BLaER1 treated with 17β-estradiol and CSF1 and Interleukin-3, amounts not matched to agents 10 nM and 100 nM (cell line): ENCODE data around the gene CSF2.
A peak's percentile ranks its signal among the peaks of the same experiment; 100 is the strongest.

ENCODE experiments used
- H3K27ac ChIP-seq, 11 experiments: shearing (Covaris generic); formaldehyde crosslinking; 2 replicates each; pipeline ENCODE4 v1.8.1; 2022
- H3K27me3 ChIP-seq, 11 experiments: shearing (Covaris generic); formaldehyde crosslinking; 2 replicates each; pipeline ENCODE4 v1.8.1; 2022
- H3K36me3 ChIP-seq, 11 experiments: shearing (Covaris generic); formaldehyde crosslinking; 2 replicates each; pipeline ENCODE4 v1.8.1; 2022
- H3K4me1 ChIP-seq, 10 experiments: shearing (Covaris generic); formaldehyde crosslinking; 2 replicates each; pipeline ENCODE4 v1.8.1; 2022
- H3K4me2 ChIP-seq, 11 experiments: shearing (Covaris generic); formaldehyde crosslinking; 2 replicates each; pipeline ENCODE4 v1.8.1; 2022
- H3K4me3 ChIP-seq, 10 experiments: shearing (Covaris generic); formaldehyde crosslinking; 2 replicates each; pipeline ENCODE4 v1.8.1; 2022
- H3K9ac ChIP-seq, 11 experiments: shearing (Covaris generic); formaldehyde crosslinking; 2 replicates each; pipeline ENCODE4 v1.8.1; 2022
- H3K9me3 ChIP-seq, 11 experiments: shearing (Covaris generic); formaldehyde crosslinking; replicated peaks in 1 of 11; 2 replicates each; pipeline ENCODE4 v1.8.1; 2022
- H4K20me1 ChIP-seq, 11 experiments: shearing (Covaris generic); formaldehyde crosslinking; 2 replicates each; pipeline ENCODE4 v1.8.1; 2022
- Cebpa-rat ChIP-seq, 11 experiments: shearing (Covaris generic); IDR thresholded peaks; 2 replicates each; pipeline ENCODE4 v1.8.1; 2022

The CSF2 gene

DNA sequence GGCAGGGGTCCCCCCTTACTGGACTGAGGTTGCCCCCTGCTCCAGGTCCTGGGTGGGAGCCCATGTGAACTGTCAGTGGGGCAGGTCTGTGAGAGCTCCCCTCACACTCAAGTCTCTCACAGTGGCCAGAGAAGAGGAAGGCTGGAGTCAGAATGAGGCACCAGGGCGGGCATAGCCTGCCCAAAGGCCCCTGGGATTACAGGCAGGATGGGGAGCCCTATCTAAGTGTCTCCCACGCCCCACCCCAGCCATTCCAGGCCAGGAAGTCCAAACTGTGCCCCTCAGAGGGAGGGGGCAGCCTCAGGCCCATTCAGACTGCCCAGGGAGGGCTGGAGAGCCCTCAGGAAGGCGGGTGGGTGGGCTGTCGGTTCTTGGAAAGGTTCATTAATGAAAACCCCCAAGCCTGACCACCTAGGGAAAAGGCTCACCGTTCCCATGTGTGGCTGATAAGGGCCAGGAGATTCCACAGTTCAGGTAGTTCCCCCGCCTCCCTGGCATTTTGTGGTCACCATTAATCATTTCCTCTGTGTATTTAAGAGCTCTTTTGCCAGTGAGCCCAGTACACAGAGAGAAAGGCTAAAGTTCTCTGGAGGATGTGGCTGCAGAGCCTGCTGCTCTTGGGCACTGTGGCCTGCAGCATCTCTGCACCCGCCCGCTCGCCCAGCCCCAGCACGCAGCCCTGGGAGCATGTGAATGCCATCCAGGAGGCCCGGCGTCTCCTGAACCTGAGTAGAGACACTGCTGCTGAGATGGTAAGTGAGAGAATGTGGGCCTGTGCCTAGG lies at the start of gene CSF2:
TSS of gene CSF2 (plus strand) at position 559 of the 783 bp plus-strand sequence. CDS start at position 594, 35 bp downstream.
- Histone ChIP-seq H3K4me2 (peak within 1 kb of the TSS; percentile 2 to 71 (median 40); a peak in 18 of 22 replicates), H3K9ac (no peak within 1 kb of the TSS), H3K27ac (no peak within 1 kb of the TSS), H4K20me1 (peaks cover 0 to 81% (median 0%) of the 10 kb centered on the region in 11 experiments; a peak in 5 of 22 replicates), H3K4me1 (peaks cover 32 to 58% (median 51%) of the 10 kb centered on the region in 10 experiments), H3K9me3 (no peaks in the 10 kb centered on the region), H3K36me3 (no peaks in the 10 kb centered on the region), H3K27me3 (peaks cover 0 to 91% (median 0%) of the 10 kb centered on the region in 11 experiments; a peak in 9 of 22 replicates), H3K4me3 (no peak within 1 kb of the TSS)
- no peak for TF ChIP-seq Cebpa-rat (IDR thresholded peaks at IDR 0.05)

DNA sequence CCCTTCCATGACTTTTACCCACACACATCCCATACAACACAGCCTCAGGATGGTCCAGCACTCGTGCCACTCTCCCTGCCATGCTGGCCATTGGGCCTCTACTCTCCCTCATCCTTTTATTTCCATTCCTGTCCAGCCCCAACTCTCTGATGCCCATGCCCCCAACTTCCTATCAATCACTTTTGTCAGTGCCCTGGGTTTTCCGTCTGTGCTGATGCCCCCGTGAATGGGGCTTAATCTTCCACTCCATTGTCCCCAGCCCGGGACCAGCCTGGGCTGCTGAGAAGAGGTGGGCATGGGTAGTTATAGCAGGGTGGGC lies 49.5 kb upstream of the CSF2 start:
- Histone ChIP-seq H4K20me1 (no peaks in the 10 kb centered on the region), H3K27me3 (no peaks in the 10 kb centered on the region), H3K9ac (no peak overlapping the region), H3K4me2 (no peak overlapping the region), H3K9me3 (no peaks in the 10 kb centered on the region), H3K27ac (no peak overlapping the region), H3K4me3 (no peak overlapping the region), H3K36me3 (no peaks in the 10 kb centered on the region), H3K4me1 (no peaks in the 10 kb centered on the region)
- TF ChIP-seq Cebpa-rat (IDR thresholded peaks at IDR 0.05): no peak

DNA sequence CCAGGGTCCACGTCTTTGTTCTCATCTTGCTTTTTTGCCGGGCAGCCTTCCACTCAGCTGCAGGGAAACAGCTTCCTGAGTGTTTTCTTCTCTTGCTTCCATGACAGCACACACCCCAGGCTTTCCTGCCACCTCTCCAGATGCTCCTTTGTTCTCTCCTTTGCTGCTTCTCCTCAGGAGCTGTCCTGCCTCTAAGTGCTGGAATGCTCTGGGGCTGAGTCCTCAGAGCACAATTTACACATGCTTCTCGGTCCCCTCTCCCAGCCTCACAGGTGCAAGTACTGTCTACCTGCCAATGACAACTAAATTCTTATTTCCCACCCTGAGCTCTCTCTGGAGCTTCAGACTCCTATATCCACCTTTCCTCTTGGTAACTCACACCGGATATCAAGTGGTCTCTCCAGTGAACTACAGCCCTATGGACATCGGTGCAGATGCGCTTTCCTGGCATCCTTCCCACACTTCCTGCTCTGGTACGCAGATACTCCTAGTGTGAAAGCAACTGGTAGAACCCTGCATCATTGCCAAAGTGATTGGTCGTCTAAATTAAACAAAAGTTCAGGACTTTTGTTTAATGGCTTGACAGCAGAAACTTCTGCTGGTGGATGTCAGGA lies 48.7 kb upstream of the CSF2 start:
- Histone ChIP-seq H3K4me2 (no peak overlapping the region), H3K27me3 (no peaks in the 10 kb centered on the region), H3K27ac (no peak overlapping the region), H3K36me3 (no peaks in the 10 kb centered on the region), H4K20me1 (no peaks in the 10 kb centered on the region), H3K4me1 (no peaks in the 10 kb centered on the region), H3K9me3 (no peaks in the 10 kb centered on the region), H3K9ac (no peak overlapping the region), H3K4me3 (no peak overlapping the region)
- TF ChIP-seq Cebpa-rat (IDR thresholded peaks at IDR 0.05): no peak

DNA sequence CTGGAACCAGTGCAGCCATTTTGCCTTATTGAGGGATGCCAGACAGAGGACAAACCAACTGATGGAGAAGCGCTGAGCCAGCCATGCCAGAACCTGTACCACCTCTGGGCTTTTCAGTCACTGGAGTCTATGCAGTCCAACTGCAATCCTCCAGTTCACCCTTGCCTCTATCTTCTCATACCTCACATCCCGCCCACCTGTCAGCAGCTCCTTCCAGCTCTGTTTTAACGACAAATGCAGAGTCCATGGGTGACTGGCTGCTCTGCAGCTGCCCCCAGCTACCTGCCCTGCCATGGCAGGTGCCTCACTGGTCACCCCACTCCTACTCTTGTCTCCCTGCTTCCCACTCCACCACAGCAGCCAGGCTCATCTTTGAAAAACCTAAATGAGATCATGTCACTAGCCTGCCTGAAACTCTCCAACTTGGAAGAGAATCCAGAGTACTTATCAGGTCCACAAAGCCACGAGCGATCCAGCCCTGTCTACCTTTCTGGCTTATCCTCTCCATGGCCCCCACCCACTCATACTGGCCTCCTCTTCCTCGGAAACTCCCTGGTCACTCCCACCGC lies 48.1 kb upstream of the CSF2 start:
- Histone ChIP-seq H4K20me1 (no peaks in the 10 kb centered on the region), H3K27me3 (no peaks in the 10 kb centered on the region), H3K4me2 (no peak overlapping the region), H3K4me3 (no peak overlapping the region), H3K4me1 (no peaks in the 10 kb centered on the region), H3K27ac (no peak overlapping the region), H3K9ac (no peak overlapping the region), H3K36me3 (no peaks in the 10 kb centered on the region), H3K9me3 (no peaks in the 10 kb centered on the region)
- no peak for TF ChIP-seq Cebpa-rat (IDR thresholded peaks at IDR 0.05)

DNA sequence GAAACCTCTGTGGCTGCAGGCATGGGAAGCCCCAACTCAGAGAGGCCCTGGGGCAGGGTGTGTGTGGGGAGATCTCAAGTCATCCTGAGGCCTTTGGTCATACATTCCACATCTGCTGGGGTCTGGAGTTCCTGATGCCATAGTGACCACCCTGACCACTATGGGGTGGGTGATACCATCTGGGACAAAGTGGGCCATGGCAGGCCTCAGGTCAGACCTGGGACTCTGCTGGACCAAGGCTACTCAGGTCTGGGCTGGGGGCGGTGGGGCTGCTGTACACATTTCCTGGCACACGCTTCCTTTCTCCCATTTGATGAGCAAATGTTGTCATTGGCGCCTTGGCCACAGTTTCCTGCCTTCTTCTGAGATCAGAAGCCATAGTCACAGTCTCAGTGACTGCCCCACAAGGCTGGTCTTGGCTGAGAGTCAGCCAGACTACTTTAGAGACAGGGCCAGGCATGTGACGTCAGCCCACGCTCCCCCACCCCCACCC lies 47.0 kb upstream of the CSF2 start:
- Histone ChIP-seq H3K9me3 (no peaks in the 10 kb centered on the region), H3K4me2 (no peak overlapping the region; a peak in 1 of 22 replicates), H4K20me1 (no peaks in the 10 kb centered on the region), H3K4me1 (no peaks in the 10 kb centered on the region), H3K4me3 (no peak overlapping the region), H3K36me3 (no peaks in the 10 kb centered on the region), H3K27ac (no peak overlapping the region), H3K9ac (no peak overlapping the region), H3K27me3 (no peaks in the 10 kb centered on the region)
- TF ChIP-seq Cebpa-rat (IDR thresholded peaks at IDR 0.05): no peak

DNA sequence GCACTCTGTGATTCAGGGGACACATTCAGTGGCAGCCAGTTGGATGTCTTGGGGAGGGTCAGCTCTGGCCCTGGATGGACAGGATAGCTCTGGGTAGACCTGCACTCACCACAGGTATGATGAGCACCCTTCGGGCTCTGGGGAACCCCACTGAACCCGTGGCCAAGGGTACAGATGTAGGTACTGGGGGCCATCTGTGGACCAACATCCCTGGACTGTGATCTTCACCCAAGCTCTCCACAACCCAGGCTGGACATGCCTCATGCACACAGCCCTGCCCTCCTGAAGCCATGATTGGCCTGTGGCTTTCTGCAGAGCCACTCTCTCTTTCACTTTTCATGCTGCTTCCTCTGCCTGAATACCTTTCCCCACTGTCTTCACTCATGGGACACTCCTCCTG lies 46.6 kb upstream of the CSF2 start:
- Histone ChIP-seq H3K9ac (no peak overlapping the region), H3K36me3 (no peaks in the 10 kb centered on the region), H3K27me3 (no peaks in the 10 kb centered on the region), H3K27ac (no peak overlapping the region), H3K4me1 (no peaks in the 10 kb centered on the region), H3K4me2 (no peak overlapping the region; a peak in 1 of 22 replicates), H3K9me3 (no peaks in the 10 kb centered on the region), H4K20me1 (no peaks in the 10 kb centered on the region), H3K4me3 (no peak overlapping the region)
- TF ChIP-seq Cebpa-rat (IDR thresholded peaks at IDR 0.05): no peak

DNA sequence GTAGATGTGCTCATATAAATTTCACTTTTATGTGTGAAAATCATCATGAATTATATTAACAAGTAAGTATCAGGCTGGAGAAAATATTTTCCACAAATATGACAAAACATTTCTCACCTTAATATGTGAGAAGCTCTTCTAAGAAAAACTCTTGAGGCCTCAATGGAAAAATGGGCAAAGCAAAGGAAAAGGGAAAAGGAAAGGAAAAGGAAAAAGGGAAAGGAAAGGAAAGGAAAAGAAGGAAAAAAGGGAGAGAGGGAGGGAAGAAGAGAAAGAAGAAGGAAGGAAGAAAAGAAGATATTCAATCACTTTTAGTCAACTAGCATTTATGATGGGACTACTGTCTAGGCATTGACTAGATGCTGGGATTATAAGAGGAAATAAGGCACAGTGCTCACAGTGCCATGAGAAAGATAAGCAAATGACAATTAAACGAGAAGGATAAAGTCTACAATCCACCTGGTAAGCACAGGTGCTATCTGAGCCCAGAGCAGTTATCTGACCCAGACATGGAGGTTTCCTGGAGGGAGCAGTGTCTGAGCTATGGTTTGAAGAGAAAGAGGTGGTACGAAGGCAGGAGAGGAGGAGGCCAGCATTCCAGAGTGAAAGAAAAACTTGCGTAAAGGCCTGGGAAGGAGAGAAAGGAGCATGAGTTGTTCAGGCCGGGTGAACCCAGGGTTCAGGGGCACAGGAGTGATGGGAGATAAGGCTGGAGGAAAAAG lies 43.8 kb upstream of the CSF2 start:
- no peaks in the 10 kb centered on the region for H4K20me1 ChIP-seq
- no peak overlapping the region for H3K9ac ChIP-seq
- H3K9me3 ChIP-seq: peaks cover 0 to 16% (median 0%) of the 10 kb centered on the region in 11 experiments; a peak in 3 of 22 replicates
- no peak overlapping the region for H3K4me3 ChIP-seq
- no peak for TF ChIP-seq Cebpa-rat (IDR thresholded peaks at IDR 0.05)
- no peaks in the 10 kb centered on the region for H3K36me3 ChIP-seq
- H3K4me2 ChIP-seq: no peak overlapping the region
- H3K27me3 ChIP-seq: no peaks in the 10 kb centered on the region
- H3K27ac ChIP-seq: no peak overlapping the region
- no peaks in the 10 kb centered on the region for H3K4me1 ChIP-seq

DNA sequence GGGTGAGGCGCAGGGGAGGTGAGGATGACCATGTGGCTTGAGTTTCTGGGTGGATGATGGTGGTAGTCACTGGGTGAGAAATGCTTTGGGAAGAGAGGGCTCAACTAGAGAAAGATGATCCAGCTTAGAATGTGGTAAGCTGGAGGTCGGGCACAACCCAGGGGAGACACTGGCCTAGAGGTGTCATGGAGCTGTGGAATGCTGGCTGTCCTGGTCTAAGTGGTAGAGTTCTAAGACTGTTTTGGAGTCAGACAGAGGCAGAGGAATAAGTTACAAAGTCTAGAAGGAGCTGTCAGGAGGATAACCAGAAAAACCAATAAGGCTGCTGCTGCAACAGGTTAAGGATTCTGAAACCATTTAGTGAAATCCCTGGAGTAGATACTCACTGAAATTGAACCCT lies 43.0 kb upstream of the CSF2 start:
- H3K4me1 ChIP-seq: no peaks in the 10 kb centered on the region
- no peak for TF ChIP-seq Cebpa-rat (IDR thresholded peaks at IDR 0.05)

DNA sequence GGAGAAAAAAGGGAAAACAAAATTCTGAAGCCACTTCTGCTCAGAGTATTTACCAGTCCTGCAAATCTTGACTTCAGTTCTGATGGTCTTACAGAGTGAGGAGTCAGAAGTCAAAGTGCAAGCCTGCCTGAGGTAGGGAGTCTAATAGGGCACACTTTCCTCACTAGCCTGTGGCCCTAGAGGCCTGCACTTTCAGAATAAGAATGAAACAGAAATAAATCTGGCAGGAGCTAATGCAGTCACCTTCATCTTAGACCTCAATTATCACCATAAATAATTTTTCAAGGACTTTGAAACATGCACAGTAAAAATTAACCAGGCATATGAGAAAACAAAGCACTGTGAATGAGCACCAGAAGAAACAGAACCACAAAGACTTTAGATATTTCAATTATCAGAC lies 41.4 kb upstream of the CSF2 start:
- Histone ChIP-seq H3K9me3 (peaks cover 0 to 16% (median 0%) of the 10 kb centered on the region in 11 experiments; a peak in 3 of 22 replicates), H3K4me1 (no peaks in the 10 kb centered on the region), H3K27ac (no peak overlapping the region), H3K4me2 (no peak overlapping the region), H3K9ac (no peak overlapping the region), H3K36me3 (no peaks in the 10 kb centered on the region), H3K27me3 (no peaks in the 10 kb centered on the region), H3K4me3 (no peak overlapping the region), H4K20me1 (no peaks in the 10 kb centered on the region)
- no peak for TF ChIP-seq Cebpa-rat (IDR thresholded peaks at IDR 0.05)

More for the DNA sequence above, 43.0 kb upstream of the CSF2 start:
- Histone ChIP-seq H3K27me3 (no peaks in the 10 kb centered on the region), H3K27ac (no peak overlapping the region), H3K36me3 (no peaks in the 10 kb centered on the region), H3K9me3 (peaks cover 0 to 16% (median 0%) of the 10 kb centered on the region in 11 experiments; a peak in 3 of 22 replicates), H3K4me3 (no peak overlapping the region), H4K20me1 (no peaks in the 10 kb centered on the region), H3K9ac (no peak overlapping the region), H3K4me2 (no peak overlapping the region)
